ENCODE measurements around the gene INPP5J.
A peak's percentile ranks its signal among the peaks of the same experiment; 100 is the strongest.

The INPP5J gene

DNA sequence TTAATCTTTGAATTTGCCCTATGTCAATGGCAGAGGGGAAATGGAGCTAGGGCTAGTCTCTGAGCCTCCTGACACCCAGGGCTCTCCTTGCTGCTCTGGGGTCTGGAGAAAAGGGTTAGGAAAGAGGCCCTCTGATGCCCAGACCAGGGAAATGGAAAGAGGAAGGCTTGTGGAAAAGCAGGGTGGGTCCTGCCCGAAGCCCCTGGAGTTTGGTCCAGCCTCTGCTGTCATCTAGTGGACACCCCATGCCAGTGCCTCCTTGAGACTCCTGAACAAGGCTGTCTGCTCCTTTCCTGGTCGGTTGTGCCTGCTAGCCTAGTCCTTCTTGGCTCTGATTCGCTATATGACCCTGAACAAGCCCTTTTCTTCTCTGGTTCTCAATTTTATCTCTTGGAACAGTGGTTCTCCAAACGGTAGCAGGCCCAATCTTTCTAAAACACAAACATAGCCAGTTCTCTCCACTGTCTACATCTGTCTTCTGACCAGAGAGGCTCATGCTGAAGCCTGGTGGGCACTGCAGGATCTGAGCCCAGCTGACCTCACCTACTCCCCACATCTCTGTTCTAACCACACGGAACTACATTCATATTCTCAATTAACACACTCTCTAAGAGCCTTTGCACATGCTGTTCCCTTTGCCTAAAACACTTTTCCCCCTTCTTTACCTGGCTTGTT lies 26.3 kb downstream of the INPP5J start:
- Histone ChIP-seq H3K79me2 (ENCODE audit: insufficient read depth, low read depth) (no peaks in the 10 kb centered on the region), H3K36me3 (ENCODE audit: insufficient read depth) (no peaks in the 10 kb centered on the region), H3K9ac (no peak overlapping the region), H2AFZ (ENCODE audit: low read depth) (peak overlapping the region; percentile 23; the same call in 1 of the 2 replicates), H3K27me3 (ENCODE audit: insufficient read depth, low read depth) (no peaks in the 10 kb centered on the region; the same call in 1 of the 2 replicates), H3K27ac (no peak overlapping the region), H3K4me1 (ENCODE audit: low read depth, poor library complexity, severe bottlenecking) (no peaks in the 10 kb centered on the region), H3K4me2 (no peak overlapping the region), H4K20me1 (ENCODE audit: insufficient read depth) (no peaks in the 10 kb centered on the region), H3K4me3 (IDR thresholded peaks at IDR 0.05; ENCODE audit: insufficient read depth, low read depth, low read length) (no peak overlapping the region)
- peak; percentile 72 for TF ChIP-seq CTCF (conservative IDR thresholded peaks at IDR 0.05; ENCODE audit: low read depth, low read length)

DNA sequence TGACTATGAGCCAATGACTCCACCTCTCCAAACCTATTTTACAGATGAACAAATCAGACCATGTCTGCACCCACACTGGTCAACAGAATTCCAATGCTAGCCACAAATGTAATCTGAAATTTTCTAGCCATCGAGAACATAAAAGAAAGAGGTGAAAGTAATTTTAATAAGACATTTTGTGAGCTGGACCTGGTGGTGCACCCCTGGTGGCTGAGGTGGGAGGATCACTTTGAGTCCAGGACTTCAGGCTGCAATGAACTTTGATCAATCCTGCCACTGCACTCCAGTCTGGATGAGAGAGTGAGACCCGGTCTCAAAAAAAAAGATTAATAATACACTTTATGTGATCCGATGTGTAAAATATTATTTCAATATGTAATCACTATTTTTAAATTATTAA lies 27.8 kb downstream of the INPP5J start:
- H3K4me1 ChIP-seq (ENCODE audit: low read depth, poor library complexity, severe bottlenecking): no peaks in the 10 kb centered on the region
- no peaks in the 10 kb centered on the region for H3K27me3 ChIP-seq (ENCODE audit: insufficient read depth, low read depth)
- no peak overlapping the region for H3K4me2 ChIP-seq
- peak; percentile 46 for TF ChIP-seq CTCF (conservative IDR thresholded peaks at IDR 0.05; ENCODE audit: low read depth, low read length)
- H3K79me2 ChIP-seq (ENCODE audit: insufficient read depth, low read depth): no peaks in the 10 kb centered on the region
- no peak overlapping the region for H3K27ac ChIP-seq
- H4K20me1 ChIP-seq (ENCODE audit: insufficient read depth): no peaks in the 10 kb centered on the region
- H3K36me3 ChIP-seq (ENCODE audit: insufficient read depth): no peaks in the 10 kb centered on the region
- no peak overlapping the region for H3K4me3 ChIP-seq (IDR thresholded peaks at IDR 0.05; ENCODE audit: insufficient read depth, low read depth, low read length)
- H2AFZ ChIP-seq (ENCODE audit: low read depth): no peak overlapping the region
- no peak overlapping the region for H3K9ac ChIP-seq

DNA sequence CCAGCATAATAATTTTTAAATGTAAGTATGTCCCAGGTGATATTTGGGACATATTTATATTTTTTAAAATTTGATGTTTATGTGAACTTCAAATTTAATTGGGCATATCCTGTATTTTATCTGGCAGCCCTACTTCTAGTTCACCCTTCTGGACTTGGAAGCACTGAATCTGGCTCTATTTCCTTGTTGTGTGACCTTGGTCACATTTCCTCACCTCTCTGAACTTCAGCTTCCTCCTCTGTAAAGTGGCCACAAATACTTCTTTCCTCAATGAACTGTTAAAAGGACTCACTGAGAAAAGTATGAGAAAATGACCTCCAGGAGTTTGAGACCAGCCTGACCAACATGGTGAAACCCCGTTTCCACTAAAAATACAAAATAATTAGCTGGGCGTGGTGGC lies 29.1 kb downstream of the INPP5J start:
- TF ChIP-seq CTCF (conservative IDR thresholded peaks at IDR 0.05; ENCODE audit: low read depth, low read length): no peak
- H3K27me3 ChIP-seq (ENCODE audit: insufficient read depth, low read depth): no peaks in the 10 kb centered on the region
- no peak overlapping the region for H3K27ac ChIP-seq
- H3K4me2 ChIP-seq: no peak overlapping the region
- no peak overlapping the region for H3K4me3 ChIP-seq (IDR thresholded peaks at IDR 0.05; ENCODE audit: insufficient read depth, low read depth, low read length)
- no peaks in the 10 kb centered on the region for H3K36me3 ChIP-seq (ENCODE audit: insufficient read depth)
- no peak overlapping the region for H2AFZ ChIP-seq (ENCODE audit: low read depth)
- H3K4me1 ChIP-seq (ENCODE audit: low read depth, poor library complexity, severe bottlenecking): no peaks in the 10 kb centered on the region
- H4K20me1 ChIP-seq (ENCODE audit: insufficient read depth): no peaks in the 10 kb centered on the region
- H3K9ac ChIP-seq: no peak overlapping the region
- H3K79me2 ChIP-seq (ENCODE audit: insufficient read depth, low read depth): no peaks in the 10 kb centered on the region

GRCh38 chr22:31153357-31153756 lies 30.6 kb downstream of the INPP5J start:
- Histone ChIP-seq H4K20me1 (ENCODE audit: insufficient read depth) (no peaks in the 10 kb centered on the region), H3K4me2 (no peak overlapping the region), H3K27ac (no peak overlapping the region), H3K9ac (no peak overlapping the region), H3K27me3 (ENCODE audit: insufficient read depth, low read depth) (no peaks in the 10 kb centered on the region; the same call in 1 of the 2 replicates), H3K36me3 (ENCODE audit: insufficient read depth) (no peaks in the 10 kb centered on the region), H3K4me1 (ENCODE audit: low read depth, poor library complexity, severe bottlenecking) (no peaks in the 10 kb centered on the region), H3K79me2 (ENCODE audit: insufficient read depth, low read depth) (no peaks in the 10 kb centered on the region), H3K4me3 (IDR thresholded peaks at IDR 0.05; ENCODE audit: insufficient read depth, low read depth, low read length) (no peak overlapping the region), H2AFZ (ENCODE audit: low read depth) (no peak overlapping the region)
- no peak for TF ChIP-seq CTCF (conservative IDR thresholded peaks at IDR 0.05; ENCODE audit: low read depth, low read length)
